NOMO-1 (cell line): Measurements from ENCODE around the gene CNP.

ENCODE experiments used
- DNase-seq, 2 experiments: peaks; one replicate each; lab custom pipeline; 2025; ENCODE audit not compliant: unreplicated experiment in 2 of 2; lab: John Stamatoyannopoulos, UW

Gene CNP

DNA sequence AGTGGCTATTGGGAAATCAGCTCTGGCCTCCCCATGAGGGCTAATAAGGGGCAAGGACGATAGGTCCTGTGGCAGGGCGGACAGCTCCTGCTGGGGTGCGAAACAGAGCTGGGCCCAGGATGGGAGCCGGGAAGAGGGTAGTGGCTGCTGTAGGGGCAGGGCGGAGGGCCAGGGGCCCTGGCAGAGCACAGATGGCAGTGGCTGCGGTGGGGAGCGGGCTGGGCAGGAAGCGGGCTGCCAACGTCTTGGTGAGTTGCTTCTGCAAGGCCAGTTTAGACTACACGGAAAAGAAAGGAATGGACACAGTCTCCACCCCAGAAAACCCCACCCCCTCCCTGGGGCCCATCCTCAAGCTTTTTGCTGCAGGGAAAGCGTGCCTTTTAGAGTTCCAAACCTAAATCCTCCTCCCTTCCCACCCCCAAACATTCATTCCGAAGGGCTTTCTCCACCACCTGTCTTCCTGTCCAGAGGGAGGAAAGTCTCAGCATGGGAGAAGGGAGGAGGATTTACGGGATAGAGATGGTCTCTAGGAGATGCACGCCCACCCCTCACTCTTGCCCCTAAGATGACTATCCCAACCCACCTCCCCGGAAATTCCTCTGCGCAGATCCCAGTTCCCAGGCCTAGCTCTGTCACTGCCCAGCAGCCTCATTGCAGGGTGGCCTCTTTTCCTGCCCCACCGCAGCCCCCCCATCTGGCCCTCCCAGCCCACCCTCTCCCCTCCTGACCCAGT is 60.4 kb downstream of the CNP start:
- no peak for DNase-seq
